DMS79 (cell line): ENCODE measurements around the gene CNTN6.

ENCODE experiments used
- DNase-seq: peaks from one replicate; lab custom pipeline; 2025; lab: John Stamatoyannopoulos, UW

Gene CNTN6

GRCh38 chr3:1172644-1173043 is 79.8 kb downstream of the CNTN6 start:
- DNase-seq, result no peak

GRCh38 chr3:1179146-1179545 is 86.3 kb downstream of the CNTN6 start:
- DNase-seq, result no peak

- DNase-seq, result no peak
These were observed 90.7 kb downstream of the CNTN6 start for GRCh38 chr3:1183320-1184048.

- DNase-seq, result no peak
These were observed 97.7 kb downstream of the CNTN6 start for GRCh38 chr3:1190569-1190968.

GRCh38 chr3:1191026-1191425 is 98.2 kb downstream of the CNTN6 start:
- DNase-seq, result no peak

- no peak for DNase-seq
These were observed 103.1 kb downstream of the CNTN6 start for GRCh38 chr3:1195947-1196346.

GRCh38 chr3:1197051-1197450 is 104.2 kb downstream of the CNTN6 start:
- DNase-seq, result no peak

GRCh38 chr3:1200371-1200770 is 107.5 kb downstream of the CNTN6 start:
- DNase-seq, result no peak

GRCh38 chr3:1207904-1208303 is 115.1 kb downstream of the CNTN6 start:
- no peak for DNase-seq

- no peak for DNase-seq
These were observed 122.1 kb downstream of the CNTN6 start for GRCh38 chr3:1214933-1215332.

GRCh38 chr3:1216856-1217255 is 124.0 kb downstream of the CNTN6 start:
- no peak for DNase-seq

GRCh38 chr3:1227111-1227510 is 134.3 kb downstream of the CNTN6 start:
- DNase-seq, result no peak

GRCh38 chr3:1228289-1228688 is 135.5 kb downstream of the CNTN6 start:
- no peak for DNase-seq

- no peak for DNase-seq
These were observed 138.1 kb downstream of the CNTN6 start for GRCh38 chr3:1230920-1231319.

GRCh38 chr3:1232276-1232675 is 139.5 kb downstream of the CNTN6 start:
- no peak for DNase-seq

- DNase-seq, result no peak
These were observed 142.8 kb downstream of the CNTN6 start for GRCh38 chr3:1235526-1236120.

GRCh38 chr3:1251282-1252060 is 158.6 kb downstream of the CNTN6 start:
- no peak for DNase-seq

- DNase-seq, result no peak
These were observed 159.2 kb downstream of the CNTN6 start for GRCh38 chr3:1252061-1252430.

GRCh38 chr3:1262246-1262645 is 169.4 kb downstream of the CNTN6 start:
- DNase-seq, result no peak

GRCh38 chr3:1263121-1263520 is 170.3 kb downstream of the CNTN6 start:
- DNase-seq, result no peak

GRCh38 chr3:1269808-1270207 is 177.0 kb downstream of the CNTN6 start:
- no peak for DNase-seq

GRCh38 chr3:1272546-1273265 is 179.9 kb downstream of the CNTN6 start:
- DNase-seq, result no peak

- DNase-seq, result no peak
These were observed 182.7 kb downstream of the CNTN6 start for GRCh38 chr3:1275495-1275894.
